Progenitor cell of endocrine pancreas (in vitro differentiated cells): ENCODE results near the gene BAZ2B. TPM values are rescaled to one million over a fixed set of nuclear protein-coding genes. Genes with fewer than 3 reads are reported as not detected.
A peak's percentile ranks its signal among the peaks of the same experiment; 100 is the strongest.

ENCODE experiments used
- DNase-seq: peaks from one replicate; pipeline ENCODE4 v3.0.0; 2021; ENCODE audit warnings: low spot score; ENCODE audit not compliant: unreplicated experiment
- H3K27ac Mint-ChIP-seq: 2 replicates; pipeline ENCODE4 v1.8.0; 2021; ENCODE audit warnings: mild to moderate bottlenecking, moderate library complexity, mixed read lengths
- H3K27me3 Mint-ChIP-seq: 2 replicates; pipeline ENCODE4 v1.8.0; 2021; ENCODE audit warnings: mixed read lengths
- H3K36me3 Mint-ChIP-seq: 2 replicates; pipeline ENCODE4 v1.8.0; 2022; ENCODE audit warnings: mixed read lengths; ENCODE audit not compliant: insufficient read depth
- H3K4me1 Mint-ChIP-seq: 2 replicates; pipeline ENCODE4 v1.8.0; 2021; ENCODE audit warnings: low read depth, mixed read lengths
- H3K4me3 Mint-ChIP-seq: 2 replicates; pipeline ENCODE4 v1.8.0; 2021; ENCODE audit warnings: low read depth, mild to moderate bottlenecking, moderate library complexity, mixed read lengths
- H3K9me3 Mint-ChIP-seq: 2 replicates; pipeline ENCODE4 v1.8.0; 2021; ENCODE audit warnings: low read depth, mixed read lengths
- total RNA-seq: library from RNA; stranded (reverse); gene quantifications from 2 replicates; pipeline ENCODE4 v1.2.1, GENCODE V29; 2021
- TF ChIP-seq, protein P1 (sequence below): fragments of 200-600 bp; sonication (generic); IDR thresholded peaks from one replicate; pipeline ENCODE4 v1.5.0; 2021; ENCODE audit warnings: antibody characterized with exemption, mild to moderate bottlenecking; ENCODE audit not compliant: unreplicated experiment

BAZ2B gene
- total RNA-seq, 1 donor from 2014 or later: 155 TPM

DNA sequence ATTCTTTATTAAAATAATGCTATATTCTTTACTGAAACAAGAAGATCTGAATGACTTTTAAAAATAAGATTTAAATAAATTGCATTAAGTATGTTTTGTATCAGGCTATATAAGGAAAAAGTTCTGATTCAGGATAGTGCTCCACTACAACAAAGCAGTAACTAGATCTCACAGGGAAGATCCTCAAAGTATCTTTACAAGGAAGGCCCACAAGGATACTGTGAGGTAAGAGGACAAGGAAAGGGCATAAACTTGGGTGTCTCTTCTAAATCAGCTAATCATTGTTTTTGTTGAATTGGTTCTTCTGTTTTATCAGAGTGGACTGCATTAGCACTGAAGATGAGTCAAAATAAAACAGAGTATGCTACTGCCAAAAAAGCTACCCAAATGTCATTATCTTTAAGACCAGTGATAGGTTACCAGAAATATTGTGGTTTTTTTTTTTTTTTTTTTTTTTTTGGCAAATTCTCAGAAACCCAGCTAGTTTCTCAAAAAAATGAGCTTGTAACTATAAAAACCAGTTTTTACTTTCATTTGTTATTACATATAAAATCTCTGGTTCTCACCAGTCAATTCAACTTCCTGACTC is 160.9 kb downstream of the BAZ2B start:
- Mint-ChIP-seq H3K27ac (no peak overlapping the region), H3K36me3 (peaks cover 5% of the 10 kb centered on the region), H3K9me3 (no peaks in the 10 kb centered on the region), H3K27me3 (no peaks in the 10 kb centered on the region), H3K4me1 (no peaks in the 10 kb centered on the region), H3K4me3 (no peak overlapping the region)
- DNase-seq: no peak
- TF ChIP-seq, protein P1, sequence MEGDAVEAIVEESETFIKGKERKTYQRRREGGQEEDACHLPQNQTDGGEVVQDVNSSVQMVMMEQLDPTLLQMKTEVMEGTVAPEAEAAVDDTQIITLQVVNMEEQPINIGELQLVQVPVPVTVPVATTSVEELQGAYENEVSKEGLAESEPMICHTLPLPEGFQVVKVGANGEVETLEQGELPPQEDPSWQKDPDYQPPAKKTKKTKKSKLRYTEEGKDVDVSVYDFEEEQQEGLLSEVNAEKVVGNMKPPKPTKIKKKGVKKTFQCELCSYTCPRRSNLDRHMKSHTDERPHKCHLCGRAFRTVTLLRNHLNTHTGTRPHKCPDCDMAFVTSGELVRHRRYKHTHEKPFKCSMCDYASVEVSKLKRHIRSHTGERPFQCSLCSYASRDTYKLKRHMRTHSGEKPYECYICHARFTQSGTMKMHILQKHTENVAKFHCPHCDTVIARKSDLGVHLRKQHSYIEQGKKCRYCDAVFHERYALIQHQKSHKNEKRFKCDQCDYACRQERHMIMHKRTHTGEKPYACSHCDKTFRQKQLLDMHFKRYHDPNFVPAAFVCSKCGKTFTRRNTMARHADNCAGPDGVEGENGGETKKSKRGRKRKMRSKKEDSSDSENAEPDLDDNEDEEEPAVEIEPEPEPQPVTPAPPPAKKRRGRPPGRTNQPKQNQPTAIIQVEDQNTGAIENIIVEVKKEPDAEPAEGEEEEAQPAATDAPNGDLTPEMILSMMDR: no peak

DNA sequence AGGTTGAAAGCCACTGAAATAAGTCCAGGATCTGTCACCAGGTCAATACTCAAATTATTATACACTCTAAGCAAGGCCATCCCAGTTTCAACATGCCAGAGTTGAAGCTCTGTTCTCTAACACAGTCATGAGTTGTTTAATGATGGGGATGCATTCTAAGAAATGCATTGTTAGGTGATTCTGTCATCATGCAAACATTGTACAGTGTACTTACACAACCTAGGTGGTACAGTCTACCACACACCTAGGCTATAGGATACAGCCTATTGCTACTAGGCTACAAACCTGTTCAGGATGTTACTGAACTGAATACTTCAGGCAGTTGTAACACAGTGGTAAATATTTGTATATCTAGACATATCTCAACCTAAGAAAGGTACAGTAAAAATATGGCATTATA is 162.2 kb downstream of the BAZ2B start:
- TF ChIP-seq, protein P1: no peak
- Mint-ChIP-seq H3K9me3 (no peaks in the 10 kb centered on the region), H3K27ac (no peak overlapping the region), H3K4me3 (no peak overlapping the region), H3K27me3 (no peaks in the 10 kb centered on the region), H3K36me3 (peaks cover 7% of the 10 kb centered on the region), H3K4me1 (peaks cover 3% of the 10 kb centered on the region)
- no peak for DNase-seq

DNA sequence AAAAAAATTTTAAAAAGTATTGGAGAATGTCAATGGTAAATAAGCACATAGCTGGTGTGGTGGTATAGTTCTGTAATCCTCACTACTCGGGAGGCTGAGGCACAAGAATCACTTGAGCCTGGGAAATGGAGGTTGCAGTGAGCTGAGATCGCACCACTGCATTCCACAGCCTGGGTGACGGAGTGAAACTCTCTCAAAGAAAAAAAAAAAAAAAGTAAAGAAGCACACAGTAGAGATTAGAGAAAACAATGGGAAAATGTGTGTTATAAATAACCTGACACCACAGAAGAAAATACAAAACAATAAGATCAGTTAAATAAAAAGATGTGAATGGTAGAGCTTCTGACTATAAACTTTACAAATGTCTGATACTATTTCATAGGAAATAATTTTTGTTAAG is 166.2 kb downstream of the BAZ2B start:
- Mint-ChIP-seq H3K36me3 (peaks cover 20% of the 10 kb centered on the region), H3K4me3 (no peak overlapping the region), H3K27ac (peak overlapping the region; percentile 80), H3K9me3 (no peaks in the 10 kb centered on the region), H3K4me1 (peaks cover 3% of the 10 kb centered on the region), H3K27me3 (no peaks in the 10 kb centered on the region)
- DNase-seq: no peak
- TF ChIP-seq, protein P1: no peak

DNA sequence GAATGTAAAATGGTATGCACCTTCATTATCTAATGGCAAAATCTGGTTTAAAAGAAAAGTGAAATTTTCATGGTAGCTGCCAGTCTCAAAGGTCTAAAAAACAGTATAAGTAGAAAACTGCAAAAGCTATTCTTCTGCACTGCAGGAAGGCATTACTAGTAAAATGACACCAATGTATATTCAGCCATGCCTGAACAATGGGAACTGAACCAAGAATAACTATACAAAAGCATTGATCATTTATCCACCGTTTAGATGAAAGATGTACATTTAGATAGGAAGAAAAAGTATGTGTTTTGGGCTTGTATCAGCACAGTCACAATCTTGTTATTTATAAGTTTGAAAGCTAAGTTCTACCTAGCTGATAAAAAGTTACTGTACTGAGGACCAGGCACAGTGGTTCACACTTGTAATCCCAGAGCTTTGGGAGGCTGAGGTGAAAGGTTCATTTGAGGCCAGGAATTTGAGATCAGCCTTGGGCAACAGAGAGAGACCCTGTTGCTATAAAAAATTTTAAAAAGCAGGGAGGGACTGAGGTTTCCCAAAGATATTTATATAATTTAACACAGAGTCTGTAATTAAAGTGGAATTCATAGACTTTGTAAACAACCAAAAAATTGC is 166.7 kb downstream of the BAZ2B start:
- Mint-ChIP-seq H3K27me3 (no peaks in the 10 kb centered on the region), H3K4me1 (peaks cover 3% of the 10 kb centered on the region), H3K4me3 (no peak overlapping the region), H3K9me3 (no peaks in the 10 kb centered on the region), H3K27ac (peak overlapping the region; percentile 67), H3K36me3 (peaks cover 24% of the 10 kb centered on the region)
- DNase-seq: no peak
- TF ChIP-seq, protein P1: no peak

DNA sequence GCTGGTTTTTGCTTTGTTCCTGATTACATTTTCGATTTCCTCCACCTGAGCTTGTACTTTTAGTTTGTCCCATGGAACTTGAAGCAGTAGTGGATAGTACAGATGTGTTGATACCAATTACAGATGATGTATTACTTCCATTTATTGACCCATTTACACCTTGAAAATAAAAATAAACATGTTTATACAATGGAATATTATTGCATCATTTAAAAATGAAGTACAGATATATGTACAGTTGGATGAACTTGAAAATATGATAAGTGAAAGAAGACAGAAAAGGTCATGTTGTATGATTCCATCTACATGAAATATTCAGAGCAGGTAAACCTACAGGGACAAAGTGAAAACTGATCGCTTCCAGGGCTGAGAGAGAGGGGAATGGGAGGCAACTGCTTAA is 169.5 kb downstream of the BAZ2B start:
- Mint-ChIP-seq H3K4me3 (no peak overlapping the region), H3K27ac (no peak overlapping the region), H3K27me3 (no peaks in the 10 kb centered on the region), H3K36me3 (peaks cover 29% of the 10 kb centered on the region), H3K4me1 (peaks cover 3% of the 10 kb centered on the region), H3K9me3 (no peaks in the 10 kb centered on the region)
- DNase-seq: no peak
- TF ChIP-seq, protein P1: no peak
